ENCODE data around the gene ARHGAP42.

The ARHGAP42 gene

GRCh38 chr11:100914415-100915110 lies 227.5 kb downstream of the ARHGAP42 start:
- no peak for DNase-seq (ENCODE audit: low read depth, low spot score)

GRCh38 chr11:100918551-100919500 lies 231.7 kb downstream of the ARHGAP42 start:
- peak; percentile 76 for DNase-seq (ENCODE audit: low read depth, low spot score)

GRCh38 chr11:100920593-100920992 lies 233.5 kb downstream of the ARHGAP42 start:
- no peak for DNase-seq (ENCODE audit: low read depth, low spot score)

GRCh38 chr11:100922121-100922520 lies 235.0 kb downstream of the ARHGAP42 start:
- no peak for DNase-seq (ENCODE audit: low read depth, low spot score)

- peak; percentile 46 for DNase-seq (ENCODE audit: low read depth, low spot score)
These were observed 236.5 kb downstream of the ARHGAP42 start for GRCh38 chr11:100923555-100923954.

- DNase-seq (ENCODE audit: low read depth, low spot score): peak; percentile 53
These were observed 238.8 kb downstream of the ARHGAP42 start for GRCh38 chr11:100925935-100926334.

- no peak for DNase-seq (ENCODE audit: low read depth, low spot score)
These were observed 240.5 kb downstream of the ARHGAP42 start for GRCh38 chr11:100927579-100927978.

- no peak for DNase-seq (ENCODE audit: low read depth, low spot score)
These were observed 241.3 kb downstream of the ARHGAP42 start for GRCh38 chr11:100928426-100928825.

GRCh38 chr11:100929377-100929776 lies 242.3 kb downstream of the ARHGAP42 start:
- DNase-seq (ENCODE audit: low read depth, low spot score): no peak

- peak; percentile 58 for DNase-seq (ENCODE audit: low read depth, low spot score)
These were observed 243.2 kb downstream of the ARHGAP42 start for GRCh38 chr11:100930185-100930778.

- DNase-seq (ENCODE audit: low read depth, low spot score): no peak
These were observed 245.5 kb downstream of the ARHGAP42 start for GRCh38 chr11:100932474-100933100.

- DNase-seq (ENCODE audit: low read depth, low spot score): no peak
These were observed 249.7 kb downstream of the ARHGAP42 start for GRCh38 chr11:100936781-100937180.

- DNase-seq (ENCODE audit: low read depth, low spot score): peak; percentile 64
These were observed 252.5 kb downstream of the ARHGAP42 start for GRCh38 chr11:100939571-100939970.

- DNase-seq (ENCODE audit: low read depth, low spot score): no peak
These were observed 253.0 kb downstream of the ARHGAP42 start for GRCh38 chr11:100940111-100940510.

GRCh38 chr11:100941033-100941432 lies 253.9 kb downstream of the ARHGAP42 start:
- no peak for DNase-seq (ENCODE audit: low read depth, low spot score)

GRCh38 chr11:100942016-100942415 lies 254.9 kb downstream of the ARHGAP42 start:
- DNase-seq (ENCODE audit: low read depth, low spot score): no peak

GRCh38 chr11:100948936-100949335 lies 261.8 kb downstream of the ARHGAP42 start:
- DNase-seq (ENCODE audit: low read depth, low spot score): no peak

GRCh38 chr11:100949443-100949842 lies 262.4 kb downstream of the ARHGAP42 start:
- no peak for DNase-seq (ENCODE audit: low read depth, low spot score)

- no peak for DNase-seq (ENCODE audit: low read depth, low spot score)
These were observed 268.2 kb downstream of the ARHGAP42 start for GRCh38 chr11:100955318-100955717.

GRCh38 chr11:100956351-100956750 lies 269.3 kb downstream of the ARHGAP42 start:
- DNase-seq (ENCODE audit: low read depth, low spot score): no peak

GRCh38 chr11:100957499-100957898 lies 270.4 kb downstream of the ARHGAP42 start:
- no peak for DNase-seq (ENCODE audit: low read depth, low spot score)

GRCh38 chr11:100961633-100962032 lies 274.5 kb downstream of the ARHGAP42 start:
- no peak for DNase-seq (ENCODE audit: low read depth, low spot score)
